Keratinocyte (primary cell): ENCODE data around the gene SLC7A4.

ENCODE experiments used
- EZH2 ChIP-seq: IDR thresholded peaks from one replicate; pipeline ENCODE4 v1.6.1; 2012; ENCODE audit warnings: inconsistent platforms, mild to moderate bottlenecking, low read length, moderate library complexity
- TF ChIP-seq, protein P1 (sequence below), 3 experiments: IDR thresholded peaks in 1 of 3; conservative IDR thresholded peaks in 1 of 3; optimal IDR thresholded peaks in 1 of 3; 2 replicates in 2 of 3; 3 replicates in 1 of 3; pipeline versions ENCODE3 to v1.5.1; 2011; ENCODE audit warnings: low read length in 3 of 3, mild to moderate bottlenecking in 3 of 3, moderate library complexity in 2 of 3, control low read depth in 1 of 3, inconsistent platforms in 1 of 3; ENCODE audit not compliant: insufficient read depth in 2 of 3; ENCODE audit errors: extremely low read depth in 1 of 3

DNA sequence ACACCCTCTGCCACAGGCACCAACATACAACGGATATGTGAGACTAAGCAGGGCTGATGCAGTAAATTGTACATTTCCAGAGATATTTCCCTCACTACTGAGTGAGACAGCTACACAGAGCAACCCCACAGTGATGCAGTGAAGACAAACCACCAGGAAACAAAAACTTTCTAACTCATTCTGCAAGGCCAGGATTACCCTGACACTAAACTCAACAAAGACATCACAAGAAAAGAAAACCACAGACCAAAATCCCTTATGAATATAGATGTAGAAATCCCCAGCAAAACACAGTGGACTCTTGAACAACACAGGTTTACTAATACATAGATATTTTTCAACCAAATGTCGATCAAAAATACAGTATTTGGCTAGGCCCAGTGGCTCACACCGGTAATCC lies 1.5 kb upstream of the SLC7A4 start:
- no peak for TF ChIP-seq EZH2
- TF ChIP-seq, protein P1, sequence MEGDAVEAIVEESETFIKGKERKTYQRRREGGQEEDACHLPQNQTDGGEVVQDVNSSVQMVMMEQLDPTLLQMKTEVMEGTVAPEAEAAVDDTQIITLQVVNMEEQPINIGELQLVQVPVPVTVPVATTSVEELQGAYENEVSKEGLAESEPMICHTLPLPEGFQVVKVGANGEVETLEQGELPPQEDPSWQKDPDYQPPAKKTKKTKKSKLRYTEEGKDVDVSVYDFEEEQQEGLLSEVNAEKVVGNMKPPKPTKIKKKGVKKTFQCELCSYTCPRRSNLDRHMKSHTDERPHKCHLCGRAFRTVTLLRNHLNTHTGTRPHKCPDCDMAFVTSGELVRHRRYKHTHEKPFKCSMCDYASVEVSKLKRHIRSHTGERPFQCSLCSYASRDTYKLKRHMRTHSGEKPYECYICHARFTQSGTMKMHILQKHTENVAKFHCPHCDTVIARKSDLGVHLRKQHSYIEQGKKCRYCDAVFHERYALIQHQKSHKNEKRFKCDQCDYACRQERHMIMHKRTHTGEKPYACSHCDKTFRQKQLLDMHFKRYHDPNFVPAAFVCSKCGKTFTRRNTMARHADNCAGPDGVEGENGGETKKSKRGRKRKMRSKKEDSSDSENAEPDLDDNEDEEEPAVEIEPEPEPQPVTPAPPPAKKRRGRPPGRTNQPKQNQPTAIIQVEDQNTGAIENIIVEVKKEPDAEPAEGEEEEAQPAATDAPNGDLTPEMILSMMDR (optimal IDR thresholded peaks at IDR 0.05 in 1 of 3, IDR thresholded peaks at IDR 0.05 in 1 of 3, conservative IDR thresholded peaks at IDR 0.05 in 1 of 3; ENCODE audit: extremely low read depth in 1 of 3, insufficient read depth in 2 of 3, low read length in 3 of 3) = no peak
